ENCODE data around the gene RIC8B. TPM values are rescaled to one million over a fixed set of nuclear protein-coding genes. Genes with fewer than 3 reads are reported as not detected.

Gene RIC8B
- total and polyA plus RNA-seq, 2 of the 8 experiments (the other 6 are each of a cell fraction or from before 2014, with no cell fraction given): 8.2 to 25.3 TPM

DNA sequence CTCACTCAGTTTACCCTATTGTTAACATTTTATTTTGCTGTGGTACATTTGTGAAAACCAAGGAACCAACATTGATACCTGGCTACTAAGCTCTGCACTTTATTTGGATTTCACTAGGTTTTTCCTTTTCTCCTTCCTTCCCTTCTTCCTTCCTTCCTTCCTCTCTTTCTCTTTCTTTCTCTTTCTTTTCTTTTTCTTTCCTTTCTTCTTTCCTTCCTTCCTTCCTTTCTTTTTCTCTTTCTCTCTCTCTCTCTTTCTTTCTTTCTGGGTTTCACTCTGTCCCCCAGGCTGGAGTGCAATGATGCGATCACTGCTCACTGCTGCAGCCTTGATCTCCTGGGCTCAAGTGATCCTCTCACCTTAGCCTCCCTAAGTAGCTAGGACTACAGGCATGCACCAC lies 152.2 kb downstream of the RIC8B start:
- Histone ChIP-seq H4K8ac (ENCODE audit: extremely low read depth, insufficient read depth, low read length) (no peak overlapping the region), H2BK15ac (ENCODE audit: low read length) (no peak overlapping the region), H3K27me3 (replicated peaks in 1 of 4; ENCODE audit: control insufficient read depth in 3 of 4, extremely low read depth in 1 of 4, insufficient read depth in 3 of 4, low read length in 3 of 4) (no peaks in the 10 kb centered on the region), H3K4me1 (replicated peaks in 1 of 4; ENCODE audit: control insufficient read depth in 3 of 4, insufficient read depth in 4 of 4, low read length in 3 of 4) (no peaks in the 10 kb centered on the region), H3K23me2 (ENCODE audit: low read depth, low read length) (no peaks in the 10 kb centered on the region), H3K18ac (ENCODE audit: extremely low read depth, low read length) (no peak overlapping the region), H3K79me2 (ENCODE audit: control insufficient read depth in 1 of 2, insufficient read depth in 2 of 2, low read length in 2 of 2) (no peaks in the 10 kb centered on the region), H3K9ac (replicated peaks in 1 of 4; ENCODE audit: extremely low read depth in 1 of 4, low read depth in 3 of 4, low read length in 3 of 4) (no peak overlapping the region), H4K91ac (replicated peaks; ENCODE audit: insufficient read length, low read length) (no peak overlapping the region), H2AK5ac (ENCODE audit: low read depth, low read length) (no peak overlapping the region), H3K23ac (ENCODE audit: insufficient read length) (no peak overlapping the region), H3K4me3 (ENCODE audit: extremely low read depth in 1 of 4, insufficient read depth in 2 of 4, low read depth in 3 of 4, low read length in 4 of 4) (no peak overlapping the region), H3K4ac (replicated peaks; ENCODE audit: insufficient read length, low read depth, low read length) (no peak overlapping the region), H3K36me3 (ENCODE audit: control insufficient read depth in 2 of 4, insufficient read depth in 4 of 4, low read length in 3 of 4) (no peaks in the 10 kb centered on the region), H3K27ac (ENCODE audit: low read depth, low read length) (no peak overlapping the region), H4K20me1 (replicated peaks in 1 of 2; ENCODE audit: control insufficient read depth in 1 of 2, insufficient read depth in 2 of 2, low read length in 2 of 2) (no peaks in the 10 kb centered on the region), H3K14ac (ENCODE audit: insufficient read length) (no peak overlapping the region), H2BK5ac (ENCODE audit: low read depth, low read length) (no peak overlapping the region), H2AFZ (ENCODE audit: low read length) (no peak overlapping the region), H3K79me1 (ENCODE audit: low read depth, low read length) (no peaks in the 10 kb centered on the region), H3K56ac (replicated peaks; ENCODE audit: insufficient read length, low read depth, low read length) (no peak overlapping the region), H2BK20ac (ENCODE audit: low read length) (no peak overlapping the region), H4K5ac (ENCODE audit: insufficient read length, low read depth, low read length) (no peak overlapping the region), H3K9me3 (ENCODE audit: insufficient read depth in 2 of 2, low read depth in 1 of 2, low read length in 1 of 2) (no peaks in the 10 kb centered on the region), H2BK12ac (ENCODE audit: low read depth, low read length) (no peak overlapping the region), H2BK120ac (replicated peaks; ENCODE audit: low read depth, low read length) (no peak overlapping the region), H3K4me2 (ENCODE audit: insufficient read depth in 1 of 2, low read depth in 2 of 2, low read length in 2 of 2) (no peak overlapping the region)
- FAIRE-seq: no peak
- CTCF ChIA-PET (ENCODE audit: partially characterized antibody): interaction anchor here (0.6 to 0.7 kb wide), 2 partner anchors 611 to 1476 kb away, joined by 3 to 4 read pairs; no protein-coding TSS in a partner anchor
- no peak for DNase-seq (ENCODE audit: low read depth in 1 of 2, low spot score in 2 of 2)
- POLR2A ChIA-PET (ENCODE audit: partially characterized antibody): no interaction called here
- WGBS, 2 experiments (ENCODE audit: extremely low coverage in 1 of 2, insufficient coverage in 1 of 2, insufficient read length in 1 of 2, insufficient replicate concordance in 2 of 2, low coverage in 1 of 2, low lambda C conversion rate in 2 of 2, missing lambda C conversion rate in 1 of 2): 100% methylated on average over 1 of the region's 1 CpG; no CpG with 5 or more reads in 1 of the 2 experiments
- no peak for TF ChIP-seq NRF1 (IDR thresholded peaks at IDR 0.05; ENCODE audit: low read depth, low read length)
- no peak for TF ChIP-seq GABPA (IDR thresholded peaks at IDR 0.05; ENCODE audit: borderline replicate concordance, insufficient read depth, low read length)
- no peak for TF ChIP-seq RFX5 (IDR thresholded peaks at IDR 0.05; ENCODE audit: borderline replicate concordance, low read depth, low read length)
- TF ChIP-seq MAFK (IDR thresholded peaks at IDR 0.05; ENCODE audit: low read depth, low read length): no peak
- TF ChIP-seq SP4 (IDR thresholded peaks at IDR 0.05; ENCODE audit: low read length): no peak
- TF ChIP-seq, protein P1, sequence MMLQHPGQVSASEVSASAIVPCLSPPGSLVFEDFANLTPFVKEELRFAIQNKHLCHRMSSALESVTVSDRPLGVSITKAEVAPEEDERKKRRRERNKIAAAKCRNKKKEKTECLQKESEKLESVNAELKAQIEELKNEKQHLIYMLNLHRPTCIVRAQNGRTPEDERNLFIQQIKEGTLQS (IDR thresholded peaks at IDR 0.05; ENCODE audit: insufficient read depth, low read depth, low read length): no peak
- TF ChIP-seq SIX5 (IDR thresholded peaks at IDR 0.05; ENCODE audit: low read depth, low read length): no peak
- TF ChIP-seq, protein P2, sequence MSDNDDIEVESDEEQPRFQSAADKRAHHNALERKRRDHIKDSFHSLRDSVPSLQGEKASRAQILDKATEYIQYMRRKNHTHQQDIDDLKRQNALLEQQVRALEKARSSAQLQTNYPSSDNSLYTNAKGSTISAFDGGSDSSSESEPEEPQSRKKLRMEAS (IDR thresholded peaks at IDR 0.05): no peak
- TF ChIP-seq CEBPB (IDR thresholded peaks at IDR 0.05; ENCODE audit: low read depth, low read length): no peak
- no peak for TF ChIP-seq YY1 (IDR thresholded peaks at IDR 0.05; ENCODE audit: low read depth, low read length)
- TF ChIP-seq ZNF274 (IDR thresholded peaks at IDR 0.05; ENCODE audit: borderline replicate concordance, extremely low read depth, low read length): no peak
- TF ChIP-seq, protein P3, sequence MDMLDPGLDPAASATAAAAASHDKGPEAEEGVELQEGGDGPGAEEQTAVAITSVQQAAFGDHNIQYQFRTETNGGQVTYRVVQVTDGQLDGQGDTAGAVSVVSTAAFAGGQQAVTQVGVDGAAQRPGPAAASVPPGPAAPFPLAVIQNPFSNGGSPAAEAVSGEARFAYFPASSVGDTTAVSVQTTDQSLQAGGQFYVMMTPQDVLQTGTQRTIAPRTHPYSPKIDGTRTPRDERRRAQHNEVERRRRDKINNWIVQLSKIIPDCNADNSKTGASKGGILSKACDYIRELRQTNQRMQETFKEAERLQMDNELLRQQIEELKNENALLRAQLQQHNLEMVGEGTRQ (IDR thresholded peaks at IDR 0.05; ENCODE audit: low read length): no peak
- no peak for TF ChIP-seq ASH2L (IDR thresholded peaks at IDR 0.05; ENCODE audit: low read length)
- TF ChIP-seq EZH2 (IDR thresholded peaks at IDR 0.05; ENCODE audit: low read depth, low read length, severe bottlenecking): no peak
